Umbilical cord (tissue), 2 donors: Measurements from ENCODE around the gene CLPTM1. TPM values are rescaled to one million over a fixed set of nuclear protein-coding genes. Genes with fewer than 3 reads are reported as not detected.
"Not testable (repeated sequence)": the region's sequence is repeated elsewhere in the genome, so short reads cannot be mapped to it uniquely, and the experiment has no call there.

Source experiments
- DNase-seq: peaks from one replicate; pipeline ENCODE4 v3.0.0-alpha.2; 2015; ENCODE audit warnings: low spot score
- total RNA-seq: library from RNA; depleted of rRNA; stranded (reverse); fragments of >200 nt; gene quantifications from one replicate; pipeline ENCODE4 v1.2.3, GENCODE V29; 2014; ENCODE audit warnings: low replicate concordance; ENCODE audit not compliant: insufficient read depth

CLPTM1 gene
- total RNA-seq, 1 donor from 2014 or later = 34.4 TPM

GRCh38 chr19:44973982-44974735, 19.0 kb downstream of the CLPTM1 start:
- no peak for DNase-seq

GRCh38 chr19:44974857-44975256, 19.7 kb downstream of the CLPTM1 start:
- no peak for DNase-seq

GRCh38 chr19:44975444-44975843, 20.3 kb downstream of the CLPTM1 start:
- DNase-seq = no peak

- no peak for DNase-seq
Measured at GRCh38 chr19:44984005-44984404, 28.8 kb downstream of the CLPTM1 start.

- DNase-seq = no peak
Measured at GRCh38 chr19:44985445-44985844, 30.3 kb downstream of the CLPTM1 start.

- no peak for DNase-seq
Measured at GRCh38 chr19:44986389-44986788, 31.2 kb downstream of the CLPTM1 start.

GRCh38 chr19:44987148-44987675, 32.0 kb downstream of the CLPTM1 start:
- no peak for DNase-seq

- DNase-seq = no peak
Measured at GRCh38 chr19:44988273-44988672, 33.1 kb downstream of the CLPTM1 start.

GRCh38 chr19:44988896-44989556, 33.8 kb downstream of the CLPTM1 start:
- DNase-seq = peak; percentile 17

GRCh38 chr19:44990459-44990858, 35.3 kb downstream of the CLPTM1 start:
- no peak for DNase-seq

GRCh38 chr19:44990966-44991365, 35.8 kb downstream of the CLPTM1 start:
- no peak for DNase-seq

GRCh38 chr19:44992336-44993163, 37.4 kb downstream of the CLPTM1 start:
- no peak for DNase-seq

GRCh38 chr19:44993526-44993925, 38.3 kb downstream of the CLPTM1 start:
- no peak for DNase-seq

- no peak for DNase-seq
Measured at GRCh38 chr19:44993926-44994537, 38.9 kb downstream of the CLPTM1 start.

- no peak for DNase-seq
Measured at GRCh38 chr19:44998025-44998424, 42.8 kb downstream of the CLPTM1 start.

GRCh38 chr19:44999131-44999925, 44.1 kb downstream of the CLPTM1 start:
- not testable (repeated sequence) for DNase-seq

- DNase-seq = not testable (repeated sequence)
Measured at GRCh38 chr19:45000665-45001064, 45.5 kb downstream of the CLPTM1 start.

- DNase-seq = peak; percentile 89
Measured at GRCh38 chr19:45001087-45001739, 46.0 kb downstream of the CLPTM1 start, which contains the start of gene RELB. Gene RELB, plus strand, starts transcription at chr19:45001464. Its CDS starts 116 bp downstream, at chr19:45001580.

GRCh38 chr19:45003485-45003884, 48.3 kb downstream of the CLPTM1 start:
- no peak for DNase-seq

- DNase-seq = no peak
Measured at GRCh38 chr19:45005787-45006186, 50.6 kb downstream of the CLPTM1 start.
